Activated CD8-positive, alpha-beta T cell treated with anti-CD3 and anti-CD28 coated beads, Interleukin-2, amount 10 ng/mL, durations not matched to agents 7 days and 5 days (primary cell): ENCODE results near the gene GSG1L. TPM values are rescaled to one million over a fixed set of nuclear protein-coding genes. Genes with fewer than 3 reads are reported as not detected.

ENCODE experiments used
- ATAC-seq: fragments of 150-1000 bp; cut with Tn5 transposase; one replicate; pipeline ENCODE4 v1.10.0; 2021; ENCODE audit warnings: moderate library complexity
- CTCF ChIA-PET: fragments of 350-600 bp; sonication (Branson Sonifier 250); formaldehyde crosslinking; loops from one replicate; lab custom pipeline; 2021; ENCODE audit warnings: antibody characterized with exemption; lab: Charles Lee
- POLR2A ChIA-PET: fragments of 350-600 bp; sonication (Branson Sonifier 250); formaldehyde crosslinking; loops from one replicate; lab custom pipeline; 2021; ENCODE audit warnings: antibody characterized with exemption; lab: Charles Lee
- DNase-seq: peaks from one replicate; pipeline ENCODE4 v3.0.0-alpha.2; 2020
- H3K27ac Mint-ChIP-seq: one replicate; pipeline ENCODE4 v1.8.0; 2021; ENCODE audit warnings: mild to moderate bottlenecking, mixed read lengths
- H3K27me3 Mint-ChIP-seq: one replicate; pipeline ENCODE4 v1.8.0; 2021; ENCODE audit warnings: low read depth, mixed read lengths
- H3K36me3 Mint-ChIP-seq: one replicate; pipeline ENCODE4 v1.8.0; 2021; ENCODE audit warnings: low read depth, mixed read lengths
- H3K4me1 Mint-ChIP-seq: one replicate; pipeline ENCODE4 v1.8.0; 2021; ENCODE audit warnings: low read depth, mixed read lengths
- H3K4me3 Mint-ChIP-seq: one replicate; pipeline ENCODE4 v1.8.0; 2021; ENCODE audit warnings: mild to moderate bottlenecking, mixed read lengths
- H3K9me3 Mint-ChIP-seq: one replicate; pipeline ENCODE4 v1.8.0; 2022; ENCODE audit warnings: mixed read lengths; ENCODE audit not compliant: insufficient read depth
- total RNA-seq, 2 experiments: library from RNA; stranded (reverse); gene quantifications; one replicate each; pipeline ENCODE4 v1.2.3, GENCODE V29; 2021

The GSG1L gene
- total RNA-seq, 2 experiments from 2014 or later, result 0.08 to 0.39 TPM

DNA sequence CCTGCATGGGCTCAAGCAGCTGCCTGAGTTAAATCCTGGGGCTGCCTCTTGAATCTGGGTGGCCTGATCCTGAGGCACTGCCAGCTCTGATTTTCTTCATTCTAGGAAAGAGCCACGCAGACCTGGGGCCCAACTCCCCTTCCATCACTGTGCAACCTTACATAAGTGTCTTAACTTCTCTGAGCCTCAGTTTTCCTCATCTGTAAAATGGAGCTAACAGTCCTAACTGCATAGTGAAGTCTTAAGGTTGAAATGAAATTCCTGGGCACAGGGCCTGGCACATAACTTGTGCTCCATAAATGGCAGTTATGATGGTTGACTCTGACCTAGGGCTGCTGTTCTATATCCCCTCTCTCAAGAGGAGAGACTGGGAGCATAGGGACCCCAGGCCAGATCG lies 236.6 kb downstream of the GSG1L start:
- peaks cover 4% of the 10 kb centered on the region for H3K27me3 Mint-ChIP-seq
- ATAC-seq, result no peak
- DNase-seq, result no peak
- POLR2A ChIA-PET, result no interaction called here
- H3K27ac Mint-ChIP-seq, result no peak overlapping the region
- CTCF ChIA-PET, result no interaction called here
- H3K4me3 Mint-ChIP-seq, result no peak overlapping the region
- H3K9me3 Mint-ChIP-seq, result peaks cover 7% of the 10 kb centered on the region
- no peaks in the 10 kb centered on the region for H3K4me1 Mint-ChIP-seq
- H3K36me3 Mint-ChIP-seq, result peaks cover 2% of the 10 kb centered on the region

- POLR2A ChIA-PET, result no interaction called here
Observed at GRCh38 chr16:27826081-27826892, 237.2 kb downstream of the GSG1L start.

DNA sequence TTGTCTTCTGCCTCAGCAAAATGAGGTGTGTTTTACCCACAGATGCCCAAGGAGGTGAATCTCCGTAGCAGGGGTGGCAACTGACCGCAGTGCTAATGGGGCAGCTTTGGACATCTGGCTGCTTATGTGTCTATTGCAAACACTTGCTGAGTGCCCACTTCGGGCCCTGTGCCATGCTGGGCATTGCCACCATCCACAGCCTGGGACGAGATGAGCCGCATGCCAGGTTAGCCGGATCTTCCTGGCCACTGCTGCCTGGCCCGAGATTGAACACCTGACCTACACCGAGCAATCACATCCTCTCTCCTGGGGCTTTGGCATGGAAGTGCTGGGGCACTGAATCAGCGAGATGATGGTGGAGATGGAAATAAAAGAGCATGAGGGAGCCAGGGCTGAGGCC lies 238.7 kb downstream of the GSG1L start:
- H3K4me3 Mint-ChIP-seq, result no peak overlapping the region
- H3K27ac Mint-ChIP-seq, result no peak overlapping the region
- CTCF ChIA-PET, result no interaction called here
- DNase-seq (no peak), ATAC-seq (no peak)
- H3K9me3 Mint-ChIP-seq, result peaks cover 1% of the 10 kb centered on the region
- POLR2A ChIA-PET, result no interaction called here
- no peaks in the 10 kb centered on the region for H3K4me1 Mint-ChIP-seq
- no peaks in the 10 kb centered on the region for H3K27me3 Mint-ChIP-seq
- H3K36me3 Mint-ChIP-seq, result no peaks in the 10 kb centered on the region

More at GRCh38 chr16:27826081-27826892, 237.2 kb downstream of the GSG1L start:
- Mint-ChIP-seq H3K9me3 (peaks cover 7% of the 10 kb centered on the region), H3K27me3 (no peaks in the 10 kb centered on the region), H3K36me3 (peaks cover 2% of the 10 kb centered on the region), H3K4me1 (no peaks in the 10 kb centered on the region), H3K27ac (no peak overlapping the region), H3K4me3 (no peak overlapping the region)
- CTCF ChIA-PET, result no interaction called here
- ATAC-seq (no peak), DNase-seq (no peak)

GRCh38 chr16:27824006-27824405 lies 239.5 kb downstream of the GSG1L start:
- CTCF ChIA-PET, result no interaction called here
- H3K27ac Mint-ChIP-seq, result no peak overlapping the region
- ATAC-seq, result no peak
- no peak for DNase-seq
- H3K27me3 Mint-ChIP-seq, result no peaks in the 10 kb centered on the region
- no peak overlapping the region for H3K4me3 Mint-ChIP-seq
- H3K36me3 Mint-ChIP-seq, result no peaks in the 10 kb centered on the region
- POLR2A ChIA-PET, result interaction anchor here (0.6 kb wide), 1 partner anchor 414 kb away, joined by 3 read pairs; no protein-coding TSS in a partner anchor
- H3K4me1 Mint-ChIP-seq, result no peaks in the 10 kb centered on the region
- no peaks in the 10 kb centered on the region for H3K9me3 Mint-ChIP-seq

GRCh38 chr16:27823421-27823820 lies 240.1 kb downstream of the GSG1L start:
- Mint-ChIP-seq H3K27me3 (no peaks in the 10 kb centered on the region), H3K36me3 (no peaks in the 10 kb centered on the region), H3K4me3 (no peak overlapping the region), H3K27ac (no peak overlapping the region), H3K4me1 (no peaks in the 10 kb centered on the region), H3K9me3 (no peaks in the 10 kb centered on the region)
- ATAC-seq, result no peak
- POLR2A ChIA-PET, result no interaction called here
- CTCF ChIA-PET, result no interaction called here
- no peak for DNase-seq

- ChIA-PET POLR2A (no interaction called here), CTCF (no interaction called here)
- Mint-ChIP-seq H3K27ac (no peak overlapping the region), H3K9me3 (no peaks in the 10 kb centered on the region), H3K36me3 (no peaks in the 10 kb centered on the region), H3K4me3 (no peak overlapping the region), H3K27me3 (no peaks in the 10 kb centered on the region), H3K4me1 (no peaks in the 10 kb centered on the region)
- ATAC-seq (no peak), DNase-seq (no peak)
Observed at GRCh38 chr16:27822996-27823395, 240.5 kb downstream of the GSG1L start.

DNA sequence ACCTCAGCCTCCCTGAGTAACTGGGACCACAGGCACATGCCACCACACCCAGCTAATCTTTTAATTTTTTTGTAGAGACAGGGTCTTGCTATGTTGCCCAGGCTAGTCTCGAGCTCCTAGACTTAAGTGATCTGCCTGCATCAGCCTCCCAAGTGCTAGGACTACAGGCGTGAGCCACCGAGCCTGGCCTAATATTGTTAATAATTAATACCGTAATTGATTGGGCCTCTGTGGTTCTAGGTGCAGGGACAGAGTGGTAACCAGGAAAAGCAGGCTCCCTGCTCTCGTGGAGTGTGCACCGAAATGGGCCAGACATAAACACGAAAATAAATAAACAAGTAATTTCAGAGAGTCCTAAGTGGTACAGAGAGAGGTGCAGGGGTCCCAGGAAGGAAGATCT lies 241.0 kb downstream of the GSG1L start:
- ChIA-PET POLR2A (no interaction called here), CTCF (no interaction called here)
- Mint-ChIP-seq H3K4me1 (no peaks in the 10 kb centered on the region), H3K27ac (no peak overlapping the region), H3K27me3 (no peaks in the 10 kb centered on the region), H3K36me3 (no peaks in the 10 kb centered on the region), H3K4me3 (no peak overlapping the region), H3K9me3 (no peaks in the 10 kb centered on the region)
- ATAC-seq (no peak), DNase-seq (no peak)

GRCh38 chr16:27820646-27821345 lies 242.7 kb downstream of the GSG1L start:
- Mint-ChIP-seq H3K27me3 (no peaks in the 10 kb centered on the region), H3K27ac (no peak overlapping the region), H3K9me3 (no peaks in the 10 kb centered on the region), H3K4me1 (no peaks in the 10 kb centered on the region), H3K36me3 (no peaks in the 10 kb centered on the region), H3K4me3 (no peak overlapping the region)
- POLR2A ChIA-PET, result no interaction called here
- ATAC-seq (no peak), DNase-seq (no peak)
- CTCF ChIA-PET, result no interaction called here

- no peak overlapping the region for H3K27ac Mint-ChIP-seq
Observed at GRCh38 chr16:27819881-27820610, 243.5 kb downstream of the GSG1L start.

DNA sequence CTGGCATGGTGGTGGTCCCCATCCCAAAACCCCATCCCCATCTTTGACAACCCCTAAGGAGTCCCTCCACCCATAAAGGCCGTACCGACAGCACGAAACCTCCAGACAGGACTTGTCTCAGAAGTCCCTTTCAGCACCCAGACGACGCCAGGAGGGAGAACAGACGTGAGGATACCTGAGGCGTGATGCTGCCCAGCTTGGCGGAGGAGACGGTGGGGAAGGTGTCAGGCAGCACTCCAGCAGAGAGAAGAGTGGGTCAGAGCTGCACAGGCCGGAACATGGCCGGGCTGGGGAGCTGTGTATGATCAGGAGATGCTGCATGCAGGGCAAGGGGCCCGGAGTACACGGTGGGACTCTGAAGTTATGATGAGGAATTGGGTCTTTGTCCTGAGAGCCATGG lies 244.2 kb downstream of the GSG1L start:
- no peak for DNase-seq
- Mint-ChIP-seq H3K27me3 (no peaks in the 10 kb centered on the region), H3K4me3 (no peak overlapping the region), H3K4me1 (no peaks in the 10 kb centered on the region), H3K9me3 (no peaks in the 10 kb centered on the region), H3K27ac (no peak overlapping the region), H3K36me3 (no peaks in the 10 kb centered on the region)
- POLR2A ChIA-PET, result no interaction called here
- CTCF ChIA-PET, result no interaction called here
- no peak for ATAC-seq

More at GRCh38 chr16:27819881-27820610, 243.5 kb downstream of the GSG1L start:
- no peak for DNase-seq
- Mint-ChIP-seq H3K9me3 (no peaks in the 10 kb centered on the region), H3K36me3 (no peaks in the 10 kb centered on the region), H3K4me3 (no peak overlapping the region), H3K27me3 (no peaks in the 10 kb centered on the region), H3K4me1 (no peaks in the 10 kb centered on the region)
- no peak for ATAC-seq
- ChIA-PET POLR2A (no interaction called here), CTCF (no interaction called here)

- Mint-ChIP-seq H3K4me3 (no peak overlapping the region), H3K36me3 (no peaks in the 10 kb centered on the region), H3K4me1 (no peaks in the 10 kb centered on the region), H3K27me3 (no peaks in the 10 kb centered on the region), H3K27ac (no peak overlapping the region), H3K9me3 (no peaks in the 10 kb centered on the region)
- CTCF ChIA-PET, result no interaction called here
- POLR2A ChIA-PET, result no interaction called here
- ATAC-seq (no peak), DNase-seq (no peak)
Observed at GRCh38 chr16:27818246-27818645, 245.3 kb downstream of the GSG1L start.

GRCh38 chr16:27817038-27817437 lies 246.5 kb downstream of the GSG1L start:
- POLR2A ChIA-PET, result no interaction called here
- no peak overlapping the region for H3K4me3 Mint-ChIP-seq
- no peaks in the 10 kb centered on the region for H3K27me3 Mint-ChIP-seq
- H3K27ac Mint-ChIP-seq, result no peak overlapping the region
- no peak for ATAC-seq
- H3K4me1 Mint-ChIP-seq, result no peaks in the 10 kb centered on the region
- no peaks in the 10 kb centered on the region for H3K36me3 Mint-ChIP-seq
- CTCF ChIA-PET, result no interaction called here
- DNase-seq, result no peak
- no peaks in the 10 kb centered on the region for H3K9me3 Mint-ChIP-seq
